ENCODE measurements around the gene DENND2C. TPM values are rescaled to one million over a fixed set of nuclear protein-coding genes. Genes with fewer than 3 reads are reported as not detected.
A peak's percentile ranks its signal among the peaks of the same experiment; 100 is the strongest.

DENND2C gene
- total and polyA plus RNA-seq, 9 donors = 1.5 to 3.6 (median 2.6) TPM

DNA sequence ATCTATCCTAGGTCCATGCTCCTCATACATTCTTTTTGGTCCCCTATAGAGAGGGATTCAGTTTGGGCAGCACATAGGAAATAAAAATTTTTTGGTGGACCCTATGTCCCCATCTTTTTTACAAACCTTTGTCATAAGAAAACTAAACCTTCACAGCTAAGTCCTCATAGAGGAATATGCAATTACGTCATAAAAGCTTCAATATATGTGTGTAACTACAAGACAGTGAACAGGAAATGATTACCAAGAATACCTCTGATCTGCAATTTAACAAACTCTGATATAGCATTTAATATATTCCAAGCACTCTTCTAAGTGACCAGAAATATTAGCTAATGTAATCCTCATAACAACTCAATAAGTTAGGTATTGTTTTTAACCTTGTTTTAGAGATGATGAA is 6.3 kb upstream of the DENND2C start:
- Histone ChIP-seq H3K4me1 (ENCODE audit: insufficient read depth) (no peaks in the 10 kb centered on the region), H3K4me3 (no peak overlapping the region), H3K27me3 (no peaks in the 10 kb centered on the region), H3K36me3 (no peaks in the 10 kb centered on the region), H3K9me3 (no peaks in the 10 kb centered on the region), H3K27ac (no peak overlapping the region)
- DNase-seq = no peak
- intact Hi-C loops (cut with DNase I) = no loop called here
- WGBS, 3 donors = 85 to 94% (median 89%) methylated on average over 1 of the region's 1 CpG
- no peak for TF ChIP-seq POLR2A (IDR thresholded peaks at IDR 0.05)
- TF ChIP-seq, protein P1, sequence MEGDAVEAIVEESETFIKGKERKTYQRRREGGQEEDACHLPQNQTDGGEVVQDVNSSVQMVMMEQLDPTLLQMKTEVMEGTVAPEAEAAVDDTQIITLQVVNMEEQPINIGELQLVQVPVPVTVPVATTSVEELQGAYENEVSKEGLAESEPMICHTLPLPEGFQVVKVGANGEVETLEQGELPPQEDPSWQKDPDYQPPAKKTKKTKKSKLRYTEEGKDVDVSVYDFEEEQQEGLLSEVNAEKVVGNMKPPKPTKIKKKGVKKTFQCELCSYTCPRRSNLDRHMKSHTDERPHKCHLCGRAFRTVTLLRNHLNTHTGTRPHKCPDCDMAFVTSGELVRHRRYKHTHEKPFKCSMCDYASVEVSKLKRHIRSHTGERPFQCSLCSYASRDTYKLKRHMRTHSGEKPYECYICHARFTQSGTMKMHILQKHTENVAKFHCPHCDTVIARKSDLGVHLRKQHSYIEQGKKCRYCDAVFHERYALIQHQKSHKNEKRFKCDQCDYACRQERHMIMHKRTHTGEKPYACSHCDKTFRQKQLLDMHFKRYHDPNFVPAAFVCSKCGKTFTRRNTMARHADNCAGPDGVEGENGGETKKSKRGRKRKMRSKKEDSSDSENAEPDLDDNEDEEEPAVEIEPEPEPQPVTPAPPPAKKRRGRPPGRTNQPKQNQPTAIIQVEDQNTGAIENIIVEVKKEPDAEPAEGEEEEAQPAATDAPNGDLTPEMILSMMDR (IDR thresholded peaks at IDR 0.05) = no peak
- no peak for TF ChIP-seq EP300 (IDR thresholded peaks at IDR 0.05)

DNA sequence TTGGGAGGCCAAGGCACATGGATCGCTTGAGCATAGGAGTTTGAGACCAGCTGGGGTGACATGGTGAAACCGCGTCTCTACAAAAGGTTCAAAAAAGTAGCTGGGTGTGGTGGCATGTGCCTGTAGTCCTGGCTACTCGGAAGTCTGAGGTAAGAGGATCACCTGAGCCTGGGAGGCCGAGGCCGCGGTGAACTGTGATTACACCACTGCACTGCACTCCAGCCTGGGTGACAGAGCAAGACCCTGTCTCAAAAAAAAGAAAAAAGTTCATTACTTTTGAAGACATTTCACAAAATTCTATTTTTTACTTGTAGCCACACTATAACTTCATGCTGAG is 2.1 kb upstream of the DENND2C start:
- Histone ChIP-seq H3K36me3 (no peaks in the 10 kb centered on the region), H3K4me3 (no peak overlapping the region), H3K9me3 (no peaks in the 10 kb centered on the region), H3K4me1 (ENCODE audit: insufficient read depth) (peaks cover 3% of the 10 kb centered on the region), H3K27ac (no peak overlapping the region), H3K27me3 (no peaks in the 10 kb centered on the region)
- no peak for DNase-seq
- whole genome bisulfite sequencing, 3 donors = 73 to 86% (median 84%) methylated on average over 7 of the region's 7 CpGs
- TF ChIP-seq, protein P1 (IDR thresholded peaks at IDR 0.05) = no peak
- TF ChIP-seq EP300 (IDR thresholded peaks at IDR 0.05) (no peak), POLR2A (IDR thresholded peaks at IDR 0.05) (no peak)
- intact Hi-C loops (cut with DNase I) = no loop called here

DNA sequence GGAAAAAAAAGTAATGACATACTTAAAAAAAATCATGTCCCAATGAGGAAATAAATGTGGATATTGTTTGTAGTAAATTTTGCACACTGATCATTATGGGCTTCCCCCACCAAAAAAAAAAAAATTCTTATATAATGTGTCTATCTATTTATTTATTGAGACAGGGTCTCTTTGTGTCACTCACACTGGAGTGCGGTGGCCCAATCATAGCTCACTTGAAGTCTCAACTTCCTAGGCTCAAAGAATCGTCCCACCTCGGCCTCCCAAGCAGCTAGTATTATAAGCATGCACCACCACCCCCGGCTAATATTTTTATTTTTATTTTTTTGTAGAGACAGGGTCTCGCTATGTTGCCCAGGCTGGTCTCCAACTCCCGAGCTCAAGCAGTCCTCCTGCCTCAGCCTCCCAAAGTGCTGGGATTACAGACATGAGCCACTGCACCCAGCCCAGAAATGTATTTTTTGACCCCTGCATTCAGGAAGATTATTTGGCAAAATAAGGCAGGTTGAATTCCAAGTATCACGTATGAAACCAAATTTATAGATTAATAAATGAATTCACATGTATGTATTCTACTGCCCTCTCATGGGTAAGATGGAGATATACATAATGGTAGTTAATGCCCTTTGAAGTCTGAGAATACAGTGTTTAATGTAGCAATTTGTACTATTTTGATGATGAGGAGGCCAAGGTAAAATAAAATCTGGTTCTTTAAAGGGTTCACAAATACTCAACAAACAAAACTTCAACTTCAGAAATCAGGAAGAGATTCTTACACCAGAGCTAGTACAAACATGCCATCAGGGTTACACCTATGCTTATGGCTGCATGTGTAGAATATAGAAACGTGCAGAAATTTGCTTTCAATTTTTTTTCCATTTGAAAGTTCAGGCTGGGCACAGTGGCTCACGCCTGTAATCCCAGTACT is 1.4 kb upstream of the DENND2C start:
- Histone ChIP-seq H3K4me1 (ENCODE audit: insufficient read depth) (peaks cover 3% of the 10 kb centered on the region), H3K9me3 (no peaks in the 10 kb centered on the region), H3K27me3 (no peaks in the 10 kb centered on the region), H3K4me3 (no peak overlapping the region), H3K36me3 (no peaks in the 10 kb centered on the region), H3K27ac (no peak overlapping the region)
- DNase-seq = no peak
- TF ChIP-seq POLR2A (IDR thresholded peaks at IDR 0.05) (no peak), EP300 (IDR thresholded peaks at IDR 0.05) (no peak)
- TF ChIP-seq, protein P1 (IDR thresholded peaks at IDR 0.05) = no peak
- WGBS, 3 donors = 52 to 59% (median 57%) methylated on average over 9 of the region's 9 CpGs
- intact Hi-C loops (cut with DNase I) = no loop called here

DNA sequence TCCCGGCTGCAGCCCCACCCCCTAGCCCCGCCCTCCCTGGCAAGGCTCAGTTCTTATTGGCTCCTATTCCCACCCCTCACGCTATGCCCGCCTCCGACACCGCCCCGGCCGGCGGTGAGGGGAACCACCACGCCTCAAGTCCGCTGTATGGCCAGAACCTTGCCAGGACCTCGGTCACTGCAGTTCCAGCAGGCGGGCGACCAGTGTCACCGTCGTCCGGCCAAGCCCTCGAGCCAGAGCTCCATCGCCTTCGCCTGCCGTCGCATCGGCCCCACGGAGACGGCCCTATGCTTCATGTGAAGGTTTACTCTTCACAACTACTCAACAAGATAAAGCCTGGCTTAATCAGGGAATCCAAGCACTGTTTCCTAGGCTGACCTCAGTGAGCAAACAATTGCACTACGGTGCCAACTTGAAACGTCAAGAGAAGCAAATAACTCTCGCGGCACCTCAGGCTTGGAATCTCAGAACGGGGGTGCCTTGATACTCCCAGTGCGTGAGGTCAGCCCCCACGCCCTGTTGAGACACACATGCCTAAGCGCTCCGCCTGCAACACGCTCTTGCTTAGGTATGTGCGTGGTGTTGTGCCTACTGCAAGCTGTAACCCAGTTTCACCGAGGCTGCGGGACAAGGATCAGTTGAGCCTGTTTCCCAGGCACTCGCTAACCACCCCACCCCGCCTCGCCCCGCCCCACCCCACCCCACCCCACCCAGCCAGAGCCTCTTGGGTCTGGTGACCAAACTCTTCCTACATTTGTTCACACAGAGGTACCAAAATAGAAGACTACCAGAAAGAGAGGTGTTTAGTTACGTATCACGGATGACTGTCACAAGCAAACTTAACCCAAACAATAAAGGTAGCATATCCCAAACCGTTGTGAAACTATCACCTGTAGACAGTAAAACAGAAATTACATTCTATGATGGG is 498 bp upstream of the DENND2C start:
- H3K36me3 ChIP-seq = no peaks in the 10 kb centered on the region
- no peaks in the 10 kb centered on the region for H3K9me3 ChIP-seq
- TF ChIP-seq EP300 (IDR thresholded peaks at IDR 0.05) = no peak
- TF ChIP-seq, protein P1 (IDR thresholded peaks at IDR 0.05) = peak in 1 of 3 donors; percentile 33
- no peak for TF ChIP-seq POLR2A (IDR thresholded peaks at IDR 0.05)
- intact Hi-C loops (cut with DNase I) = no loop called here
- H3K27me3 ChIP-seq = no peaks in the 10 kb centered on the region
- no peak overlapping the region for H3K27ac ChIP-seq
- H3K4me3 ChIP-seq = peak overlapping the region; percentile 82
- 4 to 6% (median 5%) methylated on average over 38 to 45 of the region's 45 CpGs for WGBS, 3 donors
- H3K4me1 ChIP-seq (ENCODE audit: insufficient read depth) = peaks cover 3% of the 10 kb centered on the region
- DNase-seq = peak; percentile 91 to 95 (median 93)

All from ovary (tissue), 9 donors.